GM21447 (cell line): Measurements from ENCODE around the gene PLLP.
"Not testable (repeated sequence)": the region's sequence is repeated elsewhere in the genome, so short reads cannot be mapped to it uniquely, and the experiment has no call there.

Source experiments
- ATAC-seq: cut with Tn5 transposase; IDR thresholded peaks from one replicate; pipeline ENCODE4 v1.9.1; 2021; ENCODE audit not compliant: unreplicated experiment

The PLLP gene

GRCh38 chr16:57273826-57274225 lies 10.6 kb downstream of the PLLP start:
- ATAC-seq: no peak

GRCh38 chr16:57273359-57273758 lies 11.1 kb downstream of the PLLP start:
- ATAC-seq: no peak

- no peak for ATAC-seq
These were observed 12.5 kb downstream of the PLLP start for GRCh38 chr16:57271867-57272495.

GRCh38 chr16:57271063-57271345 lies 13.5 kb downstream of the PLLP start:
- no peak for ATAC-seq

- ATAC-seq: no peak
These were observed 14.0 kb downstream of the PLLP start for GRCh38 chr16:57270221-57271062.

GRCh38 chr16:57268804-57269800 lies 15.4 kb downstream of the PLLP start:
- ATAC-seq: no peak

- ATAC-seq: not testable (repeated sequence)
These were observed 17.1 kb downstream of the PLLP start for GRCh38 chr16:57267343-57267742.

- no peak for ATAC-seq
These were observed 17.8 kb downstream of the PLLP start for GRCh38 chr16:57266531-57267260.

- ATAC-seq: no peak
These were observed 18.5 kb downstream of the PLLP start for GRCh38 chr16:57265850-57266530.

- ATAC-seq: no peak
These were observed 19.5 kb downstream of the PLLP start for GRCh38 chr16:57264950-57265371.

- no peak for ATAC-seq
These were observed 20.1 kb downstream of the PLLP start for GRCh38 chr16:57264381-57264780.

GRCh38 chr16:57263541-57264351 lies 20.7 kb downstream of the PLLP start:
- no peak for ATAC-seq

- ATAC-seq: no peak
These were observed 21.5 kb downstream of the PLLP start for GRCh38 chr16:57262841-57263540.

- no peak for ATAC-seq
These were observed 22.7 kb downstream of the PLLP start for GRCh38 chr16:57261806-57262205.

GRCh38 chr16:57260294-57260929 lies 24.1 kb downstream of the PLLP start:
- ATAC-seq: no peak

GRCh38 chr16:57258910-57259475 lies 25.5 kb downstream of the PLLP start:
- no peak for ATAC-seq

- ATAC-seq: no peak
These were observed 26.1 kb downstream of the PLLP start for GRCh38 chr16:57258226-57258909.
